Measurements from ENCODE around the gene DYNLT1.
"Not testable (repeated sequence)": the region's sequence is repeated elsewhere in the genome, so short reads cannot be mapped to it uniquely, and the experiment has no call there.

DYNLT1 gene

DNA sequence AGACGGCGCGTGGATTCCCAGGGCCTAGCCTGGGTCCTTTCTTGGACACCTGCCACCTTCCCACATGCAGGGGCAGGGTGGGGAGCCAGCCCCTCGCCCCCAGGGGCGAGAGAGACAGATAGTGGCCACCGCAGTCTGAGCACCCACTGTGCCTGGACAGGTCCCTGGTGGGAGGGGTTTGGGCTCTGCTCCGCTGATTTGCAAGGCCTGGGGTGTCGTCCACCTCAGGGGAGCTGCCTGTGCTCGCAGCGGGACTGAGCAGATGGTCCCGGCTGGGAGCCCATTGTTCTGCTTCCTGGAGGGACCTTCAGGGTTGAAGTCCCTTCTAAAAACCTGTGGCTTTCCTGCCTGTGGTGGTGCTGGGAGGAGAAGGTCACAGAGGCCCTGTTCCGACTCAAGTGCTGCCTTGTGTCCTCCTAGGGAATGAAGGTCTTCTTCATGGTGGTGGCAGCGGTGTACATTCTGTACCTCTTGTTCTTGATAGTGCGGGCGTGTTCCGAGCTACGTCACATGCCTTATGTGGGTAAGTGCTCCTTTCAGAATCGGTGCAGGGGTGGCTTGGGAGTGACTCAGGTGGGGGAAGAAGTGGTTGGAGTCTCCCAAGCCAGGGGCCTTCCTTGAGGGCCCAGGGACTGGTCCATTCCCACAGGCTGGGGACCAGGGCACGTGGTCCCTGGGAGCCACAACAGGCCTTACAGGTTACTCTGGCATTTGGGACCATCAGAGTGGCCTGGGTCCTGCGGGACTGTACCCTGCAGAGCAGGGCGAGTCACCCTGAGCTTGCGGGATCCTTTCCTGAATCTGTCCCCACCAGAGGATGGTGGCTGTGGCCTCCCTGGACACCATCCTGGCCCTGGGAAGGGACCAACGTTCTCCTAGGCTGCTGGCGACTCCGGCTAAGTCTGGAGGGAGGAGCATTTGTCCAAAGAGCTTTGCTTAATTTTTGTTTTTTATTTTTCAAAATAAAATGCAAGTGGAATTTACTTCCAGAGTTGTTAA is 19.6 kb downstream of the DYNLT1 start:
- DNase-seq (ENCODE audit: low read depth in 4 of 4, low spot score in 1 of 4): no peak

- DNase-seq (ENCODE audit: low read depth in 4 of 4, low spot score in 1 of 4): no peak
These were observed 21.9 kb downstream of the DYNLT1 start for GRCh38 chr6:158622545-158623190.

GRCh38 chr6:158621694-158622544 is 22.6 kb downstream of the DYNLT1 start:
- DNase-seq (ENCODE audit: low read depth in 4 of 4, low spot score in 1 of 4): no peak

- DNase-seq (ENCODE audit: low read depth in 4 of 4, low spot score in 1 of 4): no peak
These were observed 23.4 kb downstream of the DYNLT1 start for GRCh38 chr6:158620963-158621693.

GRCh38 chr6:158619922-158620801 is 24.4 kb downstream of the DYNLT1 start:
- no peak for DNase-seq (ENCODE audit: low read depth in 4 of 4, low spot score in 1 of 4)

DNA sequence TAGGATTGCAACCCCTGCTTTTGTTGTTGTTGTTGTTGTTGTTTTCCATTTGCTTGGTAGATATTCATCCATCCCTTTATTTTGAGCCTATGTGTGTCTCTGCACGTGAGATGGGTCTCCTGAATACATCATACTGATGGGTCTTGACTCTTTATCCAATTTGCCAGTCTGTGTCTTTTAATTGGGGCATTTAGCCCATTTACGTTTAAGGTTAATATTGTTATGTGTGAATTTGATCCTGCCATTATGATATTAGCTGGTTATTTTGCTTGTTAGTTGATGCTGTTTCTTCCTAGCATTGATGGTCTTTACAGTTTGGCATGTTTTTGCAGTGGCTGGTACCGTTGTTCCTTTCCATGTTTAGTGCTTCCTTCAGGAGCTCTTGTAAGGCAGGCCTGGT is 26.3 kb downstream of the DYNLT1 start:
- not testable (repeated sequence) for DNase-seq (ENCODE audit: low read depth in 4 of 4, low spot score in 1 of 4)

DNA sequence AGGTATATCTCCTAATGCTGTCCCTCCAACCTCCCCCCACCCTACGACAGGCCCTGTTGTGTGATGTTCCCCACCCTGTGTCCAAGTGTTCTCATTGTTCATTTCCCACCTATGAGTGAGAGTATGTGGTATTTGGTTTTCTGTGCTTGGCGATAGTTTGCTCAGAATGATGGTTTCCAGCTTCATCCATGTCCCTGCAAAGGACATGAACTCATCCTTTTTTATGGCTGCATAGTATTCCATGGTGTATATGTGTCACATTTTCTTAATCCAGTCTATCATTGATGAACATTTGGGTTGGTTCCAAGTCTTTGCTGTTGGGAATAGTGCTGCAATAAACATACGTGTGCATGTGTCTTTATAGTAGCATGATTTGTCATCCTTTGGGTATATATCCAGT is 29.9 kb downstream of the DYNLT1 start:
- DNase-seq (ENCODE audit: low read depth in 4 of 4, low spot score in 1 of 4): not testable (repeated sequence)

GRCh38 chr6:158611541-158612370 is 32.8 kb downstream of the DYNLT1 start:
- DNase-seq (ENCODE audit: low read depth in 4 of 4, low spot score in 1 of 4): no peak

GRCh38 chr6:158611039-158611438 is 33.5 kb downstream of the DYNLT1 start:
- no peak for DNase-seq (ENCODE audit: low read depth in 4 of 4, low spot score in 1 of 4)

DNA sequence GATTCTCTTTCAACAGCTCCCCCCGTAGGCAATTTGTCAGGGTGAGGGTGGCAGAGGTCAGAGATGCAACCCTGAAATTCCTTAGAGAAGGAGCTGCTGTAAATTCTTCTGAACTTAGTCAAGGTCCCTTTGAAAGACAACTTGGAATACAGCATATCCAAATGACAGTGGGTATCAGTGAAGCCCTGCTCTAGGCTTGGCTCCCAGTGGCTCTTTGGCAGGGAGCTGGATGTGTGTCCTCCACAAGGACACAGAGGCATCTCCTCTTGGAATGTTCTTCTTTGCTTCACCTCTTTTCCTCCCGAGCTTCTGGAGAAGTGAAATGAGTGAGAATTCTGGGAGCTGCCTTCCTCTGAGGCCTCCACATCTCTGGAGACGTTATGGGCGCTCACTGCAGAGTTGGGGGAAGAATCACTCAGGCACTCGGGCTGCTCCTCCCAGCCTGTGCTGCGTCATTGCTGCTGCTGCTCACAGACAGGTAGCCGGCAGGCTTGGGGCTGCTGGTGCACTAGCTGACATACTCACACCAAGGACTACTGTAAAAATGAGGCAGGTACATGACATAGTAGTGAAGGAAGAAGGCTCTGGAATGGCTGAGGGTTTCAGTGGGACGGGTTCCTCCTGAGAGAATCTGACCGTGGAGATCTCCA is 34.1 kb downstream of the DYNLT1 start:
- no peak for DNase-seq (ENCODE audit: low read depth in 4 of 4, low spot score in 1 of 4)

- DNase-seq (ENCODE audit: low read depth in 4 of 4, low spot score in 1 of 4): no peak
These were observed 34.9 kb downstream of the DYNLT1 start for GRCh38 chr6:158609455-158610155.

GRCh38 chr6:158608221-158608620 is 36.3 kb downstream of the DYNLT1 start:
- no peak for DNase-seq (ENCODE audit: low read depth in 4 of 4, low spot score in 1 of 4)

DNA sequence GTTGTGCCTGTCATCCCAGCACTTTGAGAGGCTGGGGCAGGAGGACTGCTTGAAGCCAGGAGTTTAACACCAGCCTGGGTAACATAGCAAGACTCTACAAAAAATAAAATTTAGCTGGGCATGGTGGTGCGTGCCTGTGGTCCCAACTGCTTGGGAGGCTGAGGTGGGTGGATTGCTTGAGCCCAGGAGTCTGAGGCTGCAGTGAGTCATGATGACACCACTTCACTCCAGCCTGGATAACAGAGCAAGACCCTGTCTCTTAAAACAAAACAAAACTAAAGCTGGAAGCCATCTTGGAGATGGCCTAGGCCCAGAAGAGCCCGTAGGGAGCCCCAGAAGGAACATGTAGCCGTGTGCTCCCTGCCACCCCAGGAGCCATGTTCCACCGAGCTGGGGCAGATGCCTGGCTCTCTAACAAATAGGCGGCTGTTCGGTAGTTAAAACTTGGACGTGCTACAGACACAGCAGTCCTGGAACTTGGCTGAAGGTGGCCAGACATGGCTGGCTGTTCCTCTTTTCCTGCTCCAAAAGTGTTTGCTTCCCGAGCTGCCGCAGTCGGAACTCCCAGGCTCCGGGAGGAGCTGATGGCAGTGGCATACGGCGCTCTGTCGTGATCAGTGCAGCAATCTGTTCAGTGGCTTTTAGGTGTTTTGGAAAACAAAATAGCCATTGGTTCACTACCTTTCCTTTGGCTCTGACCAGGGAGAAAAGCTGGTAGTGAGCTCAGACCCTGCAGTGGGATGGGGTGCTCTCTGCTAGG is 37.0 kb downstream of the DYNLT1 start:
- no peak for DNase-seq (ENCODE audit: low read depth in 4 of 4, low spot score in 1 of 4)

GRCh38 chr6:158606935-158607334 is 37.6 kb downstream of the DYNLT1 start:
- no peak for DNase-seq (ENCODE audit: low read depth in 4 of 4, low spot score in 1 of 4)

DNA sequence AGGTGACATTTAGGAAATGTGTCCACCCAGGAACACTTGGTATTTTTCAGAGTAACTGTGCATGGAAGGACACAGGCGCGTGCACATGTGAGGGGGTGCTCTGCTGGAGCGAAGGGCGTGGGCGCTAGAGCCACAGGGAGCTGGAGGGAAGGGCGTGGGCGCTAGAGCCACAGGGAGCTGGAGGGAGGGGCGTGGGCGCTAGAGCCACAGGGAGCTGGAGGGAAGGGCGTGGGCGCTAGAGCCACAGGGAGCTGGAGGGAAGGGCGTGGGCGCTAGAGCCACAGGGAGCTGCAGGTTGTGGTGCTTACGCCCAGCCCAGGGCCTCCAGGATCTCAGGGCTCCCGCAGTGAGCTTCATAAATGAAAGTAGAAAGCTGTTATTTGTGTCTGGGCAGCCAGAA is 38.5 kb downstream of the DYNLT1 start:
- not testable (repeated sequence) for DNase-seq (ENCODE audit: low read depth in 4 of 4, low spot score in 1 of 4)

DNA sequence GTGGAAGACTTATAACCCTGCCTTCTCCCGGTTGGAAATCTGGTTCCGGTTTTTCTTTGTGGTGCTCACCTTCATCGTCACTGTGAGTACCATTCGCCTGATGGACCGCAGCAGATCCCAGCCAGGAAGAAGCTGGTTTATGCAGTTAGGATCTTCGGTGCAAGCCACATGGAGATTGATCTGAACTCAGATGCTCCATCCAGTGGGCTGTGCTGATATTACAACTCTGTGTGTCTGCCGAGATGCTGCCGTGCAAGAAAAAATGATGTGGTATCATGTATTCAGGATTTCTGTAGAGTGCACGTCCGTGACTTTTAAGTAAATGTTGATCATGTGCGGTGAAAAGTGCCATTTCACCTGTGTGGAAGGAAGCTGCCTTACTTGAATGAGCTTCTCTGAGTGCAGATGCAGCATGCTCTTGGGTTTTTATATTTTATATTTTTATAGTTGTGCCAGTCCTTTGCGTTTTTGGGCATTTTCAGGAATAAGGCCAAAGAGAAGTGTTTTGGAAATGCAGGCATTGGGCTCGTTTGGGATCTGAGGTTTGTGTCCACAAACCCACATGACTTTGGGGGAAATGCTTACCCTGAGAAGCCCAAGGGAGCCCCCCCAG is 39.2 kb downstream of the DYNLT1 start:
- peak; percentile 14 to 38 (median 21) for DNase-seq (ENCODE audit: low read depth in 4 of 4, low spot score in 1 of 4)

DNA sequence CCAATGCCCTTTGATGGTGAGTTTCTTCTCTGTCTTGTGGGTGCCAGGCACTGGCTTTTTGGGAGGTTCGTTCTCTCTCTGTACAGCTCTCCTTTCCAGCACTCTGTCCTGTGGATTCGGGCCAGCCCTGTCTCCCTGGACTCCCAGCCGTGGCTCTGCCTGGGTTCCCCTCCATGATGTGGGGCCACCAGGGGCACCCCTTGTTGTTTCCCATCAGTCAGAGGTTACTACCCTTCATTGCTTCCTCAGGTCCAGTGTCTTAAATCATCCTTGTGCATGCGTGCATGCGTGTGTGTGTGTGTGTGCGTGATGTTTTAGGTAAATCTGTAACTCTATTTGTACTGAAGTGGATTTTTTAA is 40.5 kb downstream of the DYNLT1 start:
- no peak for DNase-seq (ENCODE audit: low read depth in 4 of 4, low spot score in 1 of 4)
